Cerebellar cortex (tissue), 1 donor: Measurements from ENCODE around the gene ZFAND3.
A peak's percentile ranks its signal among the peaks of the same experiment; 100 is the strongest.

Source experiments
- DNase-seq: peaks from one replicate; pipeline ENCODE4 v3.0.0-alpha.2; 2015; ENCODE audit warnings: low spot score

ZFAND3 gene, protein sequence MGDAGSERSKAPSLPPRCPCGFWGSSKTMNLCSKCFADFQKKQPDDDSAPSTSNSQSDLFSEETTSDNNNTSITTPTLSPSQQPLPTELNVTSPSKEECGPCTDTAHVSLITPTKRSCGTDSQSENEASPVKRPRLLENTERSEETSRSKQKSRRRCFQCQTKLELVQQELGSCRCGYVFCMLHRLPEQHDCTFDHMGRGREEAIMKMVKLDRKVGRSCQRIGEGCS

GRCh38 chr6:37819177-37819801 is at the start of gene ZFAND3:
Gene ZFAND3 (plus strand): TSS chr6:37819727. CDS start chr6:37819946, 219 bp downstream.
- peak; percentile 95 for DNase-seq

DNA sequence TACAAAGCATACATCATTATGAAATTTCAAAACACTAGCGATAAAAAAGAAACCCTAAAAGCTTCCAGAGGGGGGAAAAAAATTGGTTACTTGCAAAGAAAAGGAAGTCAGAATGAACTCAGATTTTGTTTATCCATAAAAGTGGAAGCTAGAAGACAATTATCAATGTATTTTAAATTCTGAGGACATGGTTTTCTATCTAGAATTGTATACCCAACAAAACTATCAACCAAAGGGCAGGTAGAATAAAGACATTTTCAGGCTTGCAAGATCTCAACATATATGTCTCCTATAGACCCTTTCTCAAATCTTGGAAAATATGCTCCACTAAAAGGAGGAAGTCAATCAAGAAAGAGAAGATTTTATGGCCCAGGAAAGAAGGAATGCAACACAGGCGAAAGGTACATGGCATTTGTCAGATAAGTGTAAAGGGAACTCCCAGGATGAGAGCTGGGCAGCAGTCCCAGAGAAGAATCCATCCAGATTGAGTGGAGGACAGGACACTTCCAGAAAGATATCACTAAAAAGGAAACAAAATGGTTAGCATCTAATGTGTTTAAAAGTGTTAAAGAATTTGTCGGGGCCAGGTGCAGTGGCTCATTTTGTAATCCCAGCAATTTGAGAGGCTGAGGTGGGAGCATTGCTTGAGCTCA is 45.4 kb upstream of the ZFAND3 start:
- DNase-seq, result peak; percentile 56

GRCh38 chr6:37776566-37776965 is 43.0 kb upstream of the ZFAND3 start:
- no peak for DNase-seq

GRCh38 chr6:37777272-37777834 is 42.2 kb upstream of the ZFAND3 start:
- DNase-seq, result no peak

- DNase-seq, result no peak
Observed at GRCh38 chr6:37779111-37779800, 40.3 kb upstream of the ZFAND3 start.

GRCh38 chr6:37779902-37780628 is 39.5 kb upstream of the ZFAND3 start:
- DNase-seq, result no peak

GRCh38 chr6:37781788-37782187 is 37.7 kb upstream of the ZFAND3 start:
- no peak for DNase-seq

DNA sequence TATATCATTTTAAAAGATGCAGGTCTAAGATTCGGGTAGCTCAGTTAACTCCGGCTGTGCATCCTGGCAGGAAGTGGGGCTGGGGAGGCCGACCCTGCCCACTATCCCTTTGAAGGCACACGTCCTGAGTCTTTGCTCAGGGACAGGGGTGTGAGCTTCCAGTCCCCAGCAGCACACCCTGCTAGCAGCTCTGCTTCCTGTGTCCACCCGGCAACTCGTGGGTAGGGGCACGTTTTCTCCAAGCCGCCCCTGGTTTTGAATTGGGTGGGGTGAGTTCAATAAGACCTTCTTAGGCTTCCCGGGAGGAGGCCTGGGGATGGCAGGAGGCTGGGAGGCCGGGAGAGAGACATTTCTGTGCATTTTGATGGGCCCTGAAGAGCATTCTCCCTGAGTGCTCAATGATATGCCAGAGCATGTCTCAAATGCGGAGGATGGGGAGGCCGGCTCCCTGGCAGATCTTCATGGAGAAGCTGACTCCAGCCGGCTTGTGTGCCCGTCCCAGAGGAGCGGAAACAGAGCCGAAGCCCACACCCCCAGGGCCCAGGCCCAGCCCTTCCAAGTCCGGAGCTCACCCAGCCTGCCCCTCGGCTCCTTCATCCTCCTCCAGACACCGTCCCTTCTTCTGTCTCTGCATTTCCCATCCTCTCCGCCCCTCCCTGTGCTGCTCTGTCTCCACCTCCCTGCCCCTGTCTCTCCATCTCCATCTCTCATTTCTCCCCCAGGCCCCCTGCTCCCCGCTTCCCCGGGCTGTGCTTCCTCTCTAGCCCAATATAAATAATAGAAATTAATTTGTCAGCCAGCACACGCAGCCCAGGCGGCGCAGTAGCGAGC is 36.3 kb upstream of the ZFAND3 start:
- peak; percentile 64 for DNase-seq

DNA sequence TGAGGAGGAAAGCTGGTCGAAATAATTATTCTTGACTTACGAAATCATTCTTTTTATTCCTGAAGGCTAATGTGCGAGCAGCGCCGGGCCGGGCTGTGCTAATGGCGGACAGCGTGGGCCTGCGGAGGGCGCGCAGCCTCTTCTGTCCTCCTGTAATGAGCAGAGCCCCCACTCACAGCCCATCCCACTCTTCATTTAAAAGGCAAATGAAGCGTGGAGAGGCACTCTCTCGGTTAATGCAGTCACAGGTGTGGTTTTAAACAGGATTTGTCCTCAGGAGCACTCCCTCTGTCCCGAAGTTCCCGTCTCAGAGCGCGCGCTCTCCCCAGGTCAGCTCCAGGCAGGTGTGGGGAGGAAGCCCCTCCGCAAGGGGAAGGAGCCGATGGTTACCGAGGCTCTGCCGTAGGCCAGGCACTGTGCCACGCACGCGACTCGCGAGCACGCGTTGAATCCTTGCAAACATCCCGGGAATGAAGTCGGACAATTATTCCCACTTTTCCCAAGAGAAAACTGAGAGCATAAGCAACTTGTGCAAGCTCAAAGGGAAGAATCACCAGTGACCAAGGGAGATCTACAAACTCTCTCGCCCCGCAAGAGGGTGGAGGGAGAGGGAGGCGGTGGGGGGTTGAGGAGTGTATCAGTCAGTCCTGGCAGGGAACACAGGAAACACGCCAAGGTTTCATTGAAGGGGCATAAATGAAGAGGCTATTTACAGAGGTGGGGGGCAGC is 35.5 kb upstream of the ZFAND3 start:
- peak; percentile 45 for DNase-seq

DNA sequence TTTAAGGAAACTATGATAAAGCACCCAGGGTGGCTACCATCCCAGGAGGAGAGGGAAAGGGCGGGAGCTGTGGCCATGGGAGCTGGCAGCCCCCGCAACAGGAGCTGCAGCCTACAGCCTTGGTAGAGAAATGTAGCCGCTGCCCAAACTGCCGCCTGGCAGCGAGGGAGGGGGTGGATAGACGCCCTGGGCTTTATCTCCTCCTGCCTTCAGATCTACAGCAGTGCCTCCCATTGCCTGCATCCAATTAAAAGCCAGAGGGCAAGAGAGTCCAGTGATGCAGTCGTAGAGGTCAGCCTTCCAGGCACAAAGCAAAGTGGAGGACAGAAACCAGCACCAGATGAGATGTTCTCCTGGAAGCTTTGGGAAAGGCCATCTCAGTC is 35.0 kb upstream of the ZFAND3 start:
- DNase-seq, result peak; percentile 72

DNA sequence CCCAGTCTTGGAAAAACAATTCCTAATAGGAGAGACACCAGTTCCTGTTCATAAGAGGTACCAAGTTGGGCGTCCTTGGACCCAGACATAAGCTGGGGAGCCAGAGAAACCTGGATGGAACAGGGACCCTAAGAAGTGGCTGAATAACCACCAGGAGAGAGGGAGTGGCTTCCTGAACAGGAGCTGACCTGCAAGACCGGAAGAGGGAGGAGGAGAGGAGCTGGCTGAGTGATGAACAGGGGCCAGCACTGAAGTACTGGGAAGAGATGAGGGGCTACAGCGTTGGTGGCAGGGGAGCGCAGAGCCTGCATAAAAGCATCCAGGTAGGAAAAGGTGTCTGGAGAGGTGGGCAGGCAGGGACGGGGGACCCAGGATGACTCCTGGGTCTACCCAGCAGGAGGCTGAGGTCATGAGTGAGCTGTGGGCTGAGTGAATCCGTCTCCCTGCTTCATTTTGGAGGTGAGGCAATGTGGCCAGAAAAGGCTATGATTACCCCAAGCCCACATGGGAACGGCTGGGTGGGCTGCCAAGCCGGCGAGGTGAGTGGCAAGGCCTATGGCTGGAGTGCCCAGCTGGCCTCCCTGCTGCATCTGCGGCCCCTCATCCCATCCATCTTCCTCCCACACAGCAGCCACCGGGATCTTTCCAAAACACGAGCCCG is 34.4 kb upstream of the ZFAND3 start:
- no peak for DNase-seq

- DNase-seq, result no peak
Observed at GRCh38 chr6:37785663-37786270, 33.8 kb upstream of the ZFAND3 start.

GRCh38 chr6:37787216-37787615 is 32.3 kb upstream of the ZFAND3 start:
- DNase-seq, result no peak

DNA sequence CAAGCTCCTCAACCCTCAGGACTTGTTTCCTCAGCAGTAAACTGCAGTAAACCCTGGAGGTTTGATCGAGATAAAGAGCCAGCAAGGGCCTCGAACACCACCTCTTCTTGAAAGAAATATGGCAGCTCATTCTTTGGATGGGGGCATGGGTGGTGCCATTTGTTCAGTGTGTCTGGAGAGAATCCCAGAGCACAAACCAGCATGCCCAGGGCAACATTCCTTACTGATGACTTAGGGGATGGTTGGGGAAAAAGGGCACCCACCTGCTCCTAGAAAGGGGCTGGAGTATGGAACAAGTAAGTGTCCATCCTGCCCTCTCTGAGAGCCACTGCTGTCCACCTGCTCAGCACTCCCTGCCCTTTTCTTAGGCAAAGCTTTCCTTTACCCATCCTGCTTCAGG is 31.3 kb upstream of the ZFAND3 start:
- no peak for DNase-seq

GRCh38 chr6:37791156-37791919 is 28.2 kb upstream of the ZFAND3 start:
- DNase-seq, result peak; percentile 97

GRCh38 chr6:37792457-37793033 is 27.0 kb upstream of the ZFAND3 start:
- DNase-seq, result no peak

DNA sequence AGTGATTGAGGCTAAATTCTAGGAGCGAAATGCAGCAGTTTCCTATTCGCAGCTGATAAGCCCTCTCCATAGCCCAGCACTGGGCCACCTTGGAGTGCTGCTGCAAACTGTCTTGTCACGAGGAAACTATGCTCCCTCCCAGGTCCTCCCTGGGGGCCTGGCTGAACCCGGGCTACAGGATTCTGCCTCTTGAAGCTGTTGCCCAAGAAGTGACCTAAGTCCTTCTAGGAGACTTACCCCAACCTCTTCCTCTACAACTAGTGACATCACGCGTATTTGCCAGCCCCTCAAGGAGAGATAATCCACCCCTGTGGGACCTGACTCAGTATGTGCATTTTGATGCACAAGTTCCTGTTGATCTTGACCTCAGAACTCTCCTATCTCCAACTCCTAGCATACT is 26.5 kb upstream of the ZFAND3 start:
- no peak for DNase-seq

- DNase-seq, result peak; percentile 43
Observed at GRCh38 chr6:37794825-37795224, 24.7 kb upstream of the ZFAND3 start.
